Measurements from ENCODE around the gene PSME3IP1. TPM values are rescaled to one million over a fixed set of nuclear protein-coding genes. Genes with fewer than 3 reads are reported as not detected.
A peak's percentile ranks its signal among the peaks of the same experiment; 100 is the strongest.

PSME3IP1 gene
- total RNA-seq, 1 experiment from 2014 or later = 104 TPM

GRCh38 chr16:57185945-57186871 lies at the start of gene PSME3IP1, which contains the start of gene RSPRY1 (continued):
- TF ChIP-seq ZNF423 (CRISPR knock-in tag; IDR thresholded peaks at IDR 0.05) (no peak), USF2 (CRISPR knock-in tag; IDR thresholded peaks at IDR 0.05) (peak; percentile 95), AFF4 (CRISPR knock-in tag; IDR thresholded peaks at IDR 0.05; ENCODE audit: borderline replicate concordance) (no peak), NFE2L1 (CRISPR knock-in tag; IDR thresholded peaks at IDR 0.05) (no peak), CTCF (IDR thresholded peaks at IDR 0.05) (no peak), GTF2I (CRISPR knock-in tag; conservative IDR thresholded peaks at IDR 0.05) (no peak), GABPB1 (CRISPR knock-in tag; IDR thresholded peaks at IDR 0.05) (peak; percentile 51; the same call in 1 of the 2 replicates), AR (CRISPR knock-in tag; IDR thresholded peaks at IDR 0.05) (no peak), ATF2 (CRISPR knock-in tag; IDR thresholded peaks at IDR 0.05; ENCODE audit: borderline replicate concordance, low read depth) (no peak), SP1 (CRISPR knock-in tag; conservative IDR thresholded peaks at IDR 0.05) (peak; percentile 90), ELF4 (CRISPR knock-in tag; IDR thresholded peaks at IDR 0.05; ENCODE audit: low read depth) (no peak), PREB (CRISPR knock-in tag; IDR thresholded peaks at IDR 0.05; ENCODE audit: borderline replicate concordance) (no peak), MXD4 (CRISPR knock-in tag; IDR thresholded peaks at IDR 0.05; ENCODE audit: borderline replicate concordance) (no peak), JUN (CRISPR knock-in tag; IDR thresholded peaks at IDR 0.05) (no peak), KAT7 (CRISPR knock-in tag; IDR thresholded peaks at IDR 0.05; ENCODE audit: borderline replicate concordance) (no peak), CBFB (CRISPR knock-in tag; IDR thresholded peaks at IDR 0.05; ENCODE audit: low read depth) (no peak), TEAD4 (CRISPR knock-in tag; IDR thresholded peaks at IDR 0.05) (0 out of 2 replicates have a peak, but pooled peaks have one; percentile 39), ZNF281 (CRISPR knock-in tag; IDR thresholded peaks at IDR 0.05) (no peak), JAZF1 (CRISPR knock-in tag; IDR thresholded peaks at IDR 0.05) (no peak), PRRX2 (CRISPR knock-in tag; IDR thresholded peaks at IDR 0.05) (no peak), TP53 (CRISPR knock-in tag; IDR thresholded peaks at IDR 0.05) (no peak), ZMAT4 (CRISPR knock-in tag; IDR thresholded peaks at IDR 0.05) (no peak)
